BE2C (cell line): Measurements from ENCODE around the gene SPTY2D1.
A peak's percentile ranks its signal among the peaks of the same experiment; 100 is the strongest.
"Not testable (repeated sequence)": the region's sequence is repeated elsewhere in the genome, so short reads cannot be mapped to it uniquely, and the experiment has no call there.

ENCODE experiments used
- DNase-seq: peaks from one replicate; pipeline ENCODE4 v3.0.0-alpha.2; 2020
- H3K27me3 ChIP-seq: fragments of 250-450 bp; sonication (Bioruptor Pico); 2 replicates; pipeline ENCODE4 v1.5.1; 2020; ENCODE audit warnings: mild to moderate bottlenecking
- H3K36me3 ChIP-seq: fragments of 250-450 bp; sonication (Bioruptor Pico); 2 replicates; pipeline ENCODE4 v1.5.1; 2020; ENCODE audit warnings: mild to moderate bottlenecking
- H3K4me1 ChIP-seq: fragments of 250-450 bp; sonication (Bioruptor Pico); 2 replicates; pipeline ENCODE4 v1.5.1; 2020
- H3K4me3 ChIP-seq: 2 replicates; pipeline ENCODE4 v1.5.1; 2011; ENCODE audit warnings: low read depth, low read length
- H3K9me3 ChIP-seq: fragments of 250-450 bp; sonication (Bioruptor Pico); 2 replicates; pipeline ENCODE4 v1.5.1; 2020
- TF ChIP-seq, protein P1 (sequence below): IDR thresholded peaks from 2 replicates; pipeline ENCODE4 v1.5.1; 2012; ENCODE audit warnings: mild to moderate bottlenecking, low read depth, low read length

SPTY2D1 gene

DNA sequence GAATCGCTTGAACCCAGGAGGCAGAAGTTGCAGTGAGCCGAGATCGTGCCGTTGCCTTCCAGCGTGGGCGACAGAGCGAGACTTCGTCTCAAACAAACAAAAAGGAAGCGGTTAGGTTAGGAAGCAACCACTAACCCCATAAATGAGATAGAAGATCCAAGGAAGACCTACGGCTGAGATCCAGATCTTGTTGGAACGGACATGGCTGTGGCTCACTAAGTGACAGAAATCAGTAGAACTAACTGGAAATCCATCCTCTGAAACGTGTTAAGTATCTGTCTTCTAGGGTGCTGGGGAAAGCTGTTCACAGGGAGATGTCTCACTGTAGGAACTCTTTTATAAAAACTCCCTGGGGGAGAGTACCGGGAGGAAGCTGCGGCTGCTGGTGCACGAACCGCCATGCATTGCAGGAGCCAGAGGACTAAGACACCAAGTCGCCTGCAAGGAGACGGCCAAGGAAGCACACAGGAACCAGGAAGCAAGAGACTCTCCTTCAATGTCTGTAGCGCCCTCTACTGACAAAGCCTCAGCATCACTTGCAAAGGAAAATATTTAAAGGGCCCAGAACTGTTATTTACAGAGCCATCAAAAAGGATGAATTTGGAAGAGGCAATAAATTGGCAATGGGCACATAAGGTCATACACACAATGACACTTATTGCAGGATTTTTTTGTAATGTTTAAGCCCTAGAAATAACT is 16.9 kb upstream of the SPTY2D1 start:
- no peaks in the 10 kb centered on the region for H3K36me3 ChIP-seq
- DNase-seq: peak; percentile 23
- no peaks in the 10 kb centered on the region for H3K4me1 ChIP-seq
- H3K9me3 ChIP-seq: no peaks in the 10 kb centered on the region
- H3K4me3 ChIP-seq: no peak overlapping the region
- no peaks in the 10 kb centered on the region for H3K27me3 ChIP-seq
- TF ChIP-seq, protein P1, sequence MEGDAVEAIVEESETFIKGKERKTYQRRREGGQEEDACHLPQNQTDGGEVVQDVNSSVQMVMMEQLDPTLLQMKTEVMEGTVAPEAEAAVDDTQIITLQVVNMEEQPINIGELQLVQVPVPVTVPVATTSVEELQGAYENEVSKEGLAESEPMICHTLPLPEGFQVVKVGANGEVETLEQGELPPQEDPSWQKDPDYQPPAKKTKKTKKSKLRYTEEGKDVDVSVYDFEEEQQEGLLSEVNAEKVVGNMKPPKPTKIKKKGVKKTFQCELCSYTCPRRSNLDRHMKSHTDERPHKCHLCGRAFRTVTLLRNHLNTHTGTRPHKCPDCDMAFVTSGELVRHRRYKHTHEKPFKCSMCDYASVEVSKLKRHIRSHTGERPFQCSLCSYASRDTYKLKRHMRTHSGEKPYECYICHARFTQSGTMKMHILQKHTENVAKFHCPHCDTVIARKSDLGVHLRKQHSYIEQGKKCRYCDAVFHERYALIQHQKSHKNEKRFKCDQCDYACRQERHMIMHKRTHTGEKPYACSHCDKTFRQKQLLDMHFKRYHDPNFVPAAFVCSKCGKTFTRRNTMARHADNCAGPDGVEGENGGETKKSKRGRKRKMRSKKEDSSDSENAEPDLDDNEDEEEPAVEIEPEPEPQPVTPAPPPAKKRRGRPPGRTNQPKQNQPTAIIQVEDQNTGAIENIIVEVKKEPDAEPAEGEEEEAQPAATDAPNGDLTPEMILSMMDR: peak; percentile 69

DNA sequence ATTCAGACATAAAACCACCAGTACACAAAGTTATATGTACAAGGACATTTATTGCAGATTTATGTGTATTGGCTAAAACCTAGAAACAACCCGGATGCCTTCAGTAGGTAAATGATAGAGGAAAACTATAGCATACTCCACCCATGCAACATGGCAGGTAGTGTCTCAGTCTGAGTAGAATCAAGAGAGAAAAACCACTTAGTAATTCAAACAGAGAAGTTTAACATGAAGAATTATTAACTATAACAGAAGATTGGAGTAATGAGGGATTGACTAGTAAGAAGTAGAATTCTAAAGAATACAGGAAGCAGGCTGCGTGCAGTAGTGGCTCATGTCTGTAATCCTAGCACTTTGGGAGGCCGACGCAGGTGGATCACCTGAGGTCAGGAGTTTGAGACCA is 16.2 kb upstream of the SPTY2D1 start:
- TF ChIP-seq, protein P1: no peak

DNA sequence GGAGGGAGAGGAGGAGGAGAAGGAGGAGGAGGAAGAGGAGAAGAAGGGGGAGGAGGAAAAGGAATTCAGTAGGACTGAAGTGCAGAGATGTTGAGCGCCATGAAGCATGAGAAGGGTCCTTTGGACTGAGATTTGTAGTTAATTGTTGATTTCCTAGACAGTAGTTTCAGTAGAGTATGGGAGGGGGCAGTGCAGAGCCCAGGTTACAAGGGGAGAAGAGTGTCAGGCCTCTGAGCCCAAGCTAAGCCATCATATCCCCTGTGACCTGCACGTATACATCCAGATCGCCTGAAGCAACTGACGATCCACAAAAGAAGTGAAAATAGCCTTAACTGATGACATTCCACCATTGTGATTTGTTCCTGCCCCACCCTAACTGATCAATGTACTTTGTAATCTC is 8.9 kb upstream of the SPTY2D1 start:
- not testable (repeated sequence) for H3K36me3 ChIP-seq, DNase-seq, H3K9me3 ChIP-seq, H3K4me3 ChIP-seq, H3K4me1 ChIP-seq, H3K27me3 ChIP-seq

More for the DNA sequence above, 16.2 kb upstream of the SPTY2D1 start:
- no peaks in the 10 kb centered on the region for H3K9me3 ChIP-seq
- no peak overlapping the region for H3K4me3 ChIP-seq
- H3K27me3 ChIP-seq: no peaks in the 10 kb centered on the region
- H3K36me3 ChIP-seq: no peaks in the 10 kb centered on the region
- DNase-seq: no peak
- H3K4me1 ChIP-seq: no peaks in the 10 kb centered on the region

DNA sequence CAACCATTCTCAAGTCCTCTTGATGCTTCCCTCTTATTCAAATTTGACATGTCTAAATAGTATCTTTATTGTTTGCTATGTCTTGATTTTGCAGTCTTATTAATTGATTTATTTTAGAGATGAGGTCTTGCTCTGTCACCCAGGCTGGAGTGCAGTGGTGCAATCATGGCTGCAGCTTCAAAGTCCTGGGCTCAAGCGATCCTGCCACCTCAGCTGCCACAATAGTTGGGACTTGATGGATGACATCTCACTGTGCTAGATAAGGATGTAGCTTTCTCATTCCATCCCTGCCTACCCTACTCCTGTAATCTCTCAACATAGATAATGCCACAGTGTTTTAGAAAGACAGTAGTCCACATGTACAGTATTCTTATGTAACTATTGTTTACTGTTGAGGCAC is 7.5 kb upstream of the SPTY2D1 start:
- no peak for DNase-seq
- Histone ChIP-seq H3K4me1 (no peaks in the 10 kb centered on the region), H3K27me3 (no peaks in the 10 kb centered on the region), H3K36me3 (no peaks in the 10 kb centered on the region), H3K4me3 (no peak overlapping the region), H3K9me3 (no peaks in the 10 kb centered on the region)
- TF ChIP-seq, protein P1: no peak

DNA sequence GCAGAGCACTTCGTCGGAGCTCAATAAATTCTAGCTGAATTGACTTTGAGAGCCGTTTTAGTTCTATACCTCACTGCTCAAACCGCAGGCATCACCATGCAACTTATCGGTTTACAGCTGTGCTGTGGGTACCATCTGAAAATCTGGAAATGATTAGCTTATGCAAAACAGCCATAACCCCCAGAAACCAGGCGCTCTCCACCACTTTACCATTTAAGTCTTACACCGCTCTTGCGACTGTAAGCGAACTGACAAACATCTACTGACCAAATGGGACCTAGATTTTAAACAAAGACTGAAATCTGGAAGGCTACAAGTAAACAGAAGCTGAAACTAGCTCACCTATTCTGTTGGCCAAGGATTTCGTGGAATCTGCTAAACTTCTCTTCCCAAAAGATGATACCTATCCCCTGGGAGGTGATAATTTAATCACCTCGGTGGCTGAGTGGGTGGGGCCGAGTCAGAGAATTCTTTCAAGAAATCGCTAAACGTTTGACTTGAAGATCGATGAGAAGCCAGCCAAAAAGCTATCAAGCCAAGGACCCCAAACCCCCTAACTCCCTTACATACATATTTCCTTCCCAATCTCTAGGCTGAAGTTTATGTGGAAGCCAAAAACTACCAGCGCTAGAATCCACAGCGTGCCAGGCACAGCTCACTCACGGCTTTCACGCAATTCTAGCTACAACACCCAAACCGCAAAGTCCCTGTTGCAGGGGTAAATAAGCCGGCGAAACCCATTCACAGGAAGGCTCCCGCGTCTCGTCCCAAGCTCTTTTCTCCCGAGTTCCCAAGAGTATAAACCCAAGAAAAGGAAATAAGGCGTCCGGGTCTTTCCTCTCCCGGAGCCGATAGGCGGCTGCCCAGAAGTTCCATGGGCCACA is 644 bp downstream of the SPTY2D1 start:
- Histone ChIP-seq H3K27me3 (no peaks in the 10 kb centered on the region), H3K9me3 (no peaks in the 10 kb centered on the region), H3K4me1 (no peaks in the 10 kb centered on the region), H3K4me3 (peak overlapping the region; percentile 93), H3K36me3 (no peaks in the 10 kb centered on the region)
- TF ChIP-seq, protein P1: no peak
- DNase-seq: no peak

DNA sequence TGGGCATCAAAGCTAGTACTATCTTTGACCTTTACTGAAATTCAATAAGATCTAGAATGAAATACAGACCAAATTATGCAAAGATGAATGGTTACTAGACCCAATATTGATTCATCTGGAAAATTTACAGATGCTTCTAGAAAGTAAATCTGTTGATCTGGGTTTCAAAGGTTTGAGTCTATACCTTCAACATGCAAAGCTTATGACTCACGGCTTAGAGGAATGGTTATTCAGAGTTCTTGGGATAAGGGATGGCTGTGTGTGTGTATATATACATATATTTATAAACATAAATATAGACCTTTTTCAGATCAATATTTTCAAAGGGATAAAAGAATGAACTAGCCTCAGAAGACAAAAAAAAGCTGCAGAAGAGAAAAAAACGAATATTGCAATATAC is 1.3 kb downstream of the SPTY2D1 start:
- no peaks in the 10 kb centered on the region for H3K27me3 ChIP-seq
- DNase-seq: no peak
- no peaks in the 10 kb centered on the region for H3K36me3 ChIP-seq
- TF ChIP-seq, protein P1: no peak
- no peaks in the 10 kb centered on the region for H3K4me1 ChIP-seq
- H3K4me3 ChIP-seq: peak overlapping the region; percentile 93
- H3K9me3 ChIP-seq: no peaks in the 10 kb centered on the region
